Stomach (tissue), 9 donors: ENCODE data around the gene SIN3B. TPM values are rescaled to one million over a fixed set of nuclear protein-coding genes. Genes with fewer than 3 reads are reported as not detected.

Experiments
- DNase-seq, 2 donors: peaks; one replicate each; pipeline versions ENCODE4 v3.0.0 to v3.0.0-alpha.2; 2013 to 2019
- H3K27ac ChIP-seq, 5 donors: fragments of 200-600 bp in 4 of 5; sonication (generic) in 4 of 5; one replicate each; pipeline ENCODE4 v1.5.1; 2013 to 2019; ENCODE audit warnings: mild to moderate bottlenecking in 1 of 5, moderate library complexity in 1 of 5
- H3K27me3 ChIP-seq, 3 donors: fragments of 200-600 bp; sonication (generic); one replicate each; pipeline ENCODE4 v1.5.1; 2017 to 2019; ENCODE audit warnings: mixed run types in 1 of 3
- H3K36me3 ChIP-seq, 4 donors: fragments of 200-600 bp; sonication (generic); 1 replicate in 3 of 4; 2 replicates in 1 of 4; pipeline ENCODE4 v1.5.1; 2016 to 2019
- H3K4me1 ChIP-seq, 4 donors: fragments of 200-600 bp; sonication (generic); one replicate each; pipeline ENCODE4 v1.5.1; 2016 to 2019
- H3K4me3 ChIP-seq, 4 donors: fragments of 200-600 bp; sonication (generic) in 3 of 4; one replicate each; pipeline ENCODE4 v1.5.1; 2016 to 2019; ENCODE audit warnings: mild to moderate bottlenecking in 1 of 4
- H3K9me3 ChIP-seq, 4 donors: fragments of 200-600 bp; sonication (generic); one replicate each; pipeline ENCODE4 v1.5.1; 2016 to 2019
- EP300 ChIP-seq: sonication (generic); formaldehyde crosslinking; IDR thresholded peaks from one replicate; pipeline ENCODE4 v1.6.1; 2017; ENCODE audit warnings: antibody characterized with exemption
- POLR2A ChIP-seq, 4 donors: fragments of 450-650 bp; IDR thresholded peaks; one replicate each; pipeline ENCODE4 v1.6.1; 2016; ENCODE audit warnings: antibody characterized with exemption in 4 of 4, control low read depth in 2 of 4, mild to moderate bottlenecking in 1 of 4, moderate library complexity in 1 of 4
- POLR2AphosphoS5 ChIP-seq, 3 donors: sonication (generic); formaldehyde crosslinking; IDR thresholded peaks; one replicate each; pipeline ENCODE4 v1.6.1; 2016; ENCODE audit warnings: antibody characterized with exemption in 3 of 3
- WGBS, 5 donors: extraction: QIAGEN DNeasy Blood & Tissue Kit in 3 of 5; methylation state at CpG; one replicate each; pipeline versions ENCODE4 v1.1.5 to v1.1.7; 2013 to 2018; 5-methylcytosine and 5-hydroxymethylcytosine counted together
- intact Hi-C: fragments of 100-400 bp; cut with DNase I; formaldehyde crosslinking; loops from one replicate; pipeline ENCODE4 v1.15.1; 2023; ENCODE audit warnings: low total_unique reads
- polyA plus RNA-seq, 3 donors: library from polyadenylated mRNA; stranded (reverse); fragments of 200-250 nt; gene quantifications; one replicate each; pipeline ENCODE4 v1.2.3, GENCODE V29; 2013
- total RNA-seq, 5 donors: library from RNA; depleted of rRNA; stranded (reverse); fragments of >200 nt; gene quantifications; one replicate each; pipeline versions ENCODE4 v1.1.0 to v1.2.3, GENCODE V29; 2014 to 2016
- TF ChIP-seq, protein P1 (sequence below), 7 experiments: fragments of 450-650 bp in 4 of 7; fragments of 200-600 bp in 3 of 7; sonication (generic) in 3 of 7; IDR thresholded peaks; one replicate each; pipeline ENCODE4 v1.5.1; 2016 to 2019; ENCODE audit warnings: antibody characterized with exemption in 7 of 7, control low read depth in 2 of 7, mild to moderate bottlenecking in 1 of 7
- donor health status: healthy with polysubstance abuse.
- donor health status: Bipolar disorder and iron deficiency.
- donor health status: healthy.

The SIN3B gene
- total and polyA plus RNA-seq, 8 donors = 9.2 to 566 (median 62.4) TPM

DNA sequence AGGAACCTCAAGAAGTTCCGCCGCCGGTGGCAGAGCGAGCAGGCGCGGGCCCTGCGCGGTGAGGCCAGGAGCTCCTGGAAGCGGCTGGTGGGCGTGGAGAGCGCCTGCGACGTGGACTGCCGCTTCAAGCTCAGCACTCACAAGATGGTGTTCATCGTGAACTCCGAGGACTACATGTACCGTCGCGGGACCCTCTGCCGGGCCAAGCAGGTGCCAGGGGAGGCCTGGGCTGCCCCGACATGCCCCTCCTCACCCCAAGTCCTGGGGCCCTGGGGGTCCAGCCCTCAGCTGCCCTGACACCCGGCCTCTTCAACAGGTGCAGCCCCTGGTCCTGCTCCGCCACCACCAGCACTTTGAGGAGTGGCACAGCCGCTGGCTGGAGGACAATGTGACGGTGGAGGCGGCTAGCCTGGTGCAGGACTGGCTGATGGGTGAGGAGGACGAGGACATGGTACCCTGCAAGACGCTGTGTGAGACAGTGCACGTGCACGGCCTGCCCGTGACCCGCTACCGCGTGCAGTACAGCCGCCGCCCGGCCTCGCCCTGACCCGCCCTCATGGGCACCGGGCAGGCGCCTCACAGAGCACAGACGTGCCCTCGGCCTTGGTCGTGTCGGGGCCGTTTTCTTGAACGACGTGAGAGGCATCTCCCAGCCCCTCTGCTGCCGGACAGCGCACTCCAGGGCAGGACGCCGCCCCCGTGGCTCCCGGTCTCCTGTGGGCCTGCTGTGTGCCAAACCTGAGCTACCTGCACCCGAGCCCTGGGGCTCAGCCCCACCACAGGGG, 49.2 kb downstream of the SIN3B start:
- H3K4me3 ChIP-seq = no peak overlapping the region
- no peak overlapping the region for H3K27ac ChIP-seq
- H3K27me3 ChIP-seq = peaks cover 0 to under 1% (median 0%) of the 10 kb centered on the region in 3 donors
- DNase-seq = no peak
- peaks cover 4 to 29% (median 26%) of the 10 kb centered on the region in 4 donors for H3K9me3 ChIP-seq
- intact Hi-C loops = no loop called here
- WGBS, 5 donors = 93 to 98% (median 97%) methylated on average over 28 to 55 of the region's 55 CpGs
- TF ChIP-seq POLR2AphosphoS5 (IDR thresholded peaks at IDR 0.05) (no peak), POLR2A (IDR thresholded peaks at IDR 0.05) (no peak), EP300 (no peak)
- TF ChIP-seq, protein P1, sequence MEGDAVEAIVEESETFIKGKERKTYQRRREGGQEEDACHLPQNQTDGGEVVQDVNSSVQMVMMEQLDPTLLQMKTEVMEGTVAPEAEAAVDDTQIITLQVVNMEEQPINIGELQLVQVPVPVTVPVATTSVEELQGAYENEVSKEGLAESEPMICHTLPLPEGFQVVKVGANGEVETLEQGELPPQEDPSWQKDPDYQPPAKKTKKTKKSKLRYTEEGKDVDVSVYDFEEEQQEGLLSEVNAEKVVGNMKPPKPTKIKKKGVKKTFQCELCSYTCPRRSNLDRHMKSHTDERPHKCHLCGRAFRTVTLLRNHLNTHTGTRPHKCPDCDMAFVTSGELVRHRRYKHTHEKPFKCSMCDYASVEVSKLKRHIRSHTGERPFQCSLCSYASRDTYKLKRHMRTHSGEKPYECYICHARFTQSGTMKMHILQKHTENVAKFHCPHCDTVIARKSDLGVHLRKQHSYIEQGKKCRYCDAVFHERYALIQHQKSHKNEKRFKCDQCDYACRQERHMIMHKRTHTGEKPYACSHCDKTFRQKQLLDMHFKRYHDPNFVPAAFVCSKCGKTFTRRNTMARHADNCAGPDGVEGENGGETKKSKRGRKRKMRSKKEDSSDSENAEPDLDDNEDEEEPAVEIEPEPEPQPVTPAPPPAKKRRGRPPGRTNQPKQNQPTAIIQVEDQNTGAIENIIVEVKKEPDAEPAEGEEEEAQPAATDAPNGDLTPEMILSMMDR (IDR thresholded peaks at IDR 0.05) = no peak
- H3K36me3 ChIP-seq = peaks cover 38 to 59% (median 56%) of the 10 kb centered on the region in 4 donors
- H3K4me1 ChIP-seq = peaks cover 0 to 3% (median 0%) of the 10 kb centered on the region in 4 donors

DNA sequence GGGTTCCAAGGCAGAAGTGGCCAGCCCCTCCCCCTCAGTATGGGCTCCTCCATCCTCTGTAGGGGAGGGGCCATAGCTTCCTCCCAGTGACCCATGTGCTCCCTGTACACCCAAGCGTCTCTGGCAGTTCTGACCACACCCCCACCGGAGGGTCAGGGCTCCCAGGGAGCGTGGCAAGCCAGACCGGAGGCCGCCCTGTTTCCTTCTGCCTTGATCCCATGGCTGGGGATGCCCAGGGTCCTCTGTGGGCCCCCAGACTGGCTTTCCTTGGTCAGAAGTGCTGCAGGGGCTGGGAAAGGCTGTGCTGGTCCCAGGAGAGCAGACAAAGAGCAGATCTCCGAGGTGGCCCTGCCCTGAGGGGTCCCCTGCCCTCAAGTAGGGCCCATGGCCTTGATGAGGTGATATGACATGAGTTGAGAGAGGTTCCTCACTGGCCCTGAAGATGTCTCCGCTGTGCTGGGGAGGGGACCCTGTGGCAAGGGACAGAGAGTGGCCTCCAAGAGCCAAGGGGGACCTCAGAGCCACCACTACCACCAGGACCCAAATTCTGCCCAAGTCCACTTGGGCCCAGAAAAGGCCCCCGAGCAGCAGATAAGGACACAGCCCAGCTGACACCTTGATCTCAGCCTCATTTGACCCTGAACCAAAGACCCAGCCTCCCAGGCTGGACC, 51.8 kb downstream of the SIN3B start:
- TF ChIP-seq POLR2A (IDR thresholded peaks at IDR 0.05) = no peak
- intact Hi-C loops = no loop called here
- Histone ChIP-seq H3K9me3 (peaks cover 4 to 32% (median 28%) of the 10 kb centered on the region in 4 donors), H3K27ac (no peak overlapping the region), H3K36me3 (peaks cover 34 to 51% (median 47%) of the 10 kb centered on the region in 4 donors), H3K4me3 (no peak overlapping the region), H3K27me3 (peaks cover 0 to 13% (median 0%) of the 10 kb centered on the region in 3 donors), H3K4me1 (no peaks in the 10 kb centered on the region)
- WGBS, 5 donors = 86 to 100% (median 90%) methylated on average over 2 to 8 of the region's 8 CpGs
- DNase-seq = no peak

DNA sequence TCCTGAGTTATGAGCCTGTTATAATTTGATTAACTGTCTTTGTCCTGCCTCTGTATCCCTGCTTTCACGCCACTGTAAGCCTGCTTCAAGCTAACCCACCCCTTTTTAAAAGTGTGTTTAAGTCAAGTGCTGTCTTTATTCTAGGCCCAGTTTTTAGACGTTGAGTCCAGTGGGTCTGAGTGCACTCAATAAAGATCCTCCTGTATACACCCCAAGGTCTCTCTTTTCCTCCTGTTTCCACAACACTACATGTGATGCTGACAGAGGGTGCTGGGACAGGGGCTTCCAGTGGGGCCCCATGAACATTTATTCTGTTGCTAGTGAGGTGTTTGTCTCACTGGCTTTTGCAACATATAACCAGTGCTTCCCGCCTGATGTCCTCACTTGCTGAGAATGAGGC, 52.9 kb downstream of the SIN3B start:
- H3K9me3 ChIP-seq = peaks cover 4 to 32% (median 28%) of the 10 kb centered on the region in 4 donors
- 90 to 97% (median 94%) methylated on average over 3 of the region's 3 CpGs for WGBS, 5 donors
- no peak for TF ChIP-seq POLR2A (IDR thresholded peaks at IDR 0.05)
- no peak for TF ChIP-seq EP300
- TF ChIP-seq POLR2AphosphoS5 (IDR thresholded peaks at IDR 0.05) = no peak
- TF ChIP-seq, protein P1 (IDR thresholded peaks at IDR 0.05) = no peak
- DNase-seq = no peak
- H3K4me3 ChIP-seq = no peak overlapping the region
- no peaks in the 10 kb centered on the region for H3K4me1 ChIP-seq
- peaks cover 24 to 40% (median 36%) of the 10 kb centered on the region in 4 donors for H3K36me3 ChIP-seq
- H3K27me3 ChIP-seq = peaks cover 0 to 19% (median 0%) of the 10 kb centered on the region in 3 donors
- intact Hi-C loops = no loop called here
- H3K27ac ChIP-seq = no peak overlapping the region

DNA sequence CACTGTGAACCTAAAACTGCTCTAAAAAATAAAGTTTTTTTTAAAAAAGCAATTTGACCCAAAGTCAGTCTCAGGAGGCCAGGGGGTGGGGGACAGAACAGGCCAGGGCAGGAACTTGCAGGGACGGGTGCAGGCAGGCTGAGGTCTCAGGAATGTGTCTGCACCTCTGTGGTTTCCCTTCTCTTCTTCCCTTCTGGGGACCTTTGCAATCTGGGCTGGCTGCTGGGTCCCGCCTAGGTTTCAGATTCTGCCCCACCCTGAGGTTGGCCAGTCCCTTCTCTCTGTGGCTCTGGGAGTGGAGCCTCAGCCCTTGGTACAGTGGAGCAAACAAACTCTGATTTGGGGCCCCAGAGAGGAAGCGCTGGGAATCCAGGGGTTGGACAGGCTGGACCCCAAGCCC, 54.3 kb downstream of the SIN3B start:
- H3K27me3 ChIP-seq = peaks cover 0 to 31% (median 0%) of the 10 kb centered on the region in 3 donors
- 57 to 73% (median 70%) methylated on average over 3 of the region's 3 CpGs for WGBS, 5 donors
- TF ChIP-seq POLR2A (IDR thresholded peaks at IDR 0.05) (no peak), EP300 (no peak), POLR2AphosphoS5 (IDR thresholded peaks at IDR 0.05) (no peak)
- TF ChIP-seq, protein P1 (IDR thresholded peaks at IDR 0.05) = no peak
- no peak for DNase-seq
- H3K9me3 ChIP-seq = peaks cover 4 to 32% (median 28%) of the 10 kb centered on the region in 4 donors
- peaks cover 10 to 26% (median 22%) of the 10 kb centered on the region in 4 donors for H3K36me3 ChIP-seq
- H3K4me1 ChIP-seq = peaks cover 0 to 4% (median under 1%) of the 10 kb centered on the region in 4 donors
- no peak overlapping the region for H3K4me3 ChIP-seq
- no peak overlapping the region for H3K27ac ChIP-seq
- intact Hi-C loops = no loop called here
